Liver (tissue), 9 donors: ENCODE results near the gene POU2F3. TPM values are rescaled to one million over a fixed set of nuclear protein-coding genes. Genes with fewer than 3 reads are reported as not detected.

Source experiments
- DNase-seq: peaks from one replicate; pipeline ENCODE4 v3.0.0-alpha.2; 2017; ENCODE audit warnings: low spot score
- H3K27ac ChIP-seq, 2 donors: one replicate each; pipeline ENCODE4 v1.7.0; 2013; ENCODE audit warnings: inconsistent platforms in 2 of 2, low read length in 2 of 2, control low read depth in 1 of 2, low read depth in 1 of 2, mild to moderate bottlenecking in 1 of 2
- H3K27me3 ChIP-seq, 4 donors: one replicate each; pipeline versions ENCODE4 v1.6.1 to v1.7.0; 2013; ENCODE audit warnings: low read length in 3 of 4, inconsistent platforms in 1 of 4, mild to moderate bottlenecking in 1 of 4, moderate library complexity in 1 of 4; ENCODE audit not compliant: control insufficient read depth in 4 of 4, insufficient read depth in 4 of 4
- H3K36me3 ChIP-seq, 4 donors: one replicate each; pipeline versions ENCODE4 v1.6.1 to v1.7.0; 2013; ENCODE audit warnings: low read length in 3 of 4, mild to moderate bottlenecking in 3 of 4, low read depth in 1 of 4, moderate library complexity in 1 of 4; ENCODE audit not compliant: control insufficient read depth in 4 of 4, insufficient read depth in 3 of 4
- H3K4me1 ChIP-seq, 4 donors: one replicate each; pipeline versions ENCODE4 v1.6.1 to v1.7.0; 2013; ENCODE audit warnings: low read length in 3 of 4, mild to moderate bottlenecking in 3 of 4, moderate library complexity in 1 of 4; ENCODE audit not compliant: control insufficient read depth in 4 of 4, insufficient read depth in 4 of 4
- H3K4me3 ChIP-seq, 3 donors: one replicate each; pipeline versions ENCODE4 v1.6.1 to v1.7.0; 2013; ENCODE audit warnings: low read length in 3 of 3, control low read depth in 1 of 3, low read depth in 1 of 3, mild to moderate bottlenecking in 1 of 3
- H3K9ac ChIP-seq, 2 donors: one replicate each; pipeline ENCODE4 v1.7.0; 2013; ENCODE audit warnings: low read length in 2 of 2, mild to moderate bottlenecking in 2 of 2, moderate library complexity in 2 of 2, control low read depth in 1 of 2, low read depth in 1 of 2
- H3K9me3 ChIP-seq, 4 donors: one replicate each; pipeline versions ENCODE4 v1.6.1 to v1.7.0; 2013; ENCODE audit warnings: low read length in 3 of 4; ENCODE audit not compliant: control insufficient read depth in 4 of 4
- ATF3 ChIP-seq: IDR thresholded peaks from 2 replicates; pipeline ENCODE4 v1.6.1; 2016; ENCODE audit warnings: antibody characterized with exemption
- CTCF ChIP-seq: fragments of 150-350 bp; IDR thresholded peaks from 2 replicates; pipeline ENCODE4 v1.5.1; 2017; ENCODE audit warnings: improper control_type of control experiment, low read depth, low read length; ENCODE audit not compliant: missing input control
- FOXA2 ChIP-seq: IDR thresholded peaks from 2 replicates; pipeline ENCODE4 v1.6.1; 2016; ENCODE audit warnings: antibody characterized with exemption
- HNF4A ChIP-seq, 2 donors: conservative IDR thresholded peaks; 2 replicates each; pipeline ENCODE4 v1.6.1; 2016; ENCODE audit warnings: antibody characterized with exemption in 2 of 2, mild to moderate bottlenecking in 2 of 2
- HNF4G ChIP-seq: IDR thresholded peaks from 2 replicates; pipeline ENCODE4 v1.6.1; 2016; ENCODE audit warnings: antibody characterized with exemption
- JUND ChIP-seq, 2 donors: IDR thresholded peaks; 2 replicates each; pipeline ENCODE4 v1.6.1; 2016; ENCODE audit warnings: antibody characterized with exemption in 2 of 2
- MAX ChIP-seq: IDR thresholded peaks from 2 replicates; pipeline ENCODE4 v1.6.1; 2016; ENCODE audit warnings: antibody characterized with exemption
- NR2F2 ChIP-seq: IDR thresholded peaks from 2 replicates; pipeline ENCODE4 v1.6.1; 2016; ENCODE audit warnings: antibody characterized with exemption
- RAD21 ChIP-seq, 2 donors: IDR thresholded peaks; 2 replicates each; pipeline ENCODE4 v1.6.1; 2016; ENCODE audit warnings: antibody characterized with exemption in 2 of 2, mild to moderate bottlenecking in 2 of 2
- RXRA ChIP-seq, 2 donors: IDR thresholded peaks; 2 replicates each; pipeline ENCODE4 v1.6.1; 2017 to 2018; ENCODE audit warnings: antibody characterized with exemption in 2 of 2, mild to moderate bottlenecking in 1 of 2
- TAF1 ChIP-seq: conservative IDR thresholded peaks from 2 replicates; pipeline ENCODE4 v1.6.1; 2016; ENCODE audit warnings: antibody characterized with exemption, mild to moderate bottlenecking
- YY1 ChIP-seq: IDR thresholded peaks from 2 replicates; pipeline ENCODE4 v1.6.1; 2016; ENCODE audit warnings: antibody characterized with exemption, mild to moderate bottlenecking
- WGBS: extraction: QIAGEN DNeasy Blood & Tissue Kit; methylation state at CpG from one replicate; pipeline ENCODE4 v1.1.7; 2013; 5-methylcytosine and 5-hydroxymethylcytosine counted together
- polyA plus RNA-seq, 2 donors: library from polyadenylated mRNA; stranded (reverse) in 1 of 2; unstranded in 1 of 2; fragments of 200-250 nt in 1 of 2; fragments of >200 nt in 1 of 2; fragmentation: Nextera tagmentation in 1 of 2; extraction: Ambion mirVana in 1 of 2; gene quantifications; one replicate each; pipeline versions ENCODE4 v1.2.1 to v1.2.3, GENCODE V29; 2013 to 2015
- total RNA-seq, 2 donors: library from RNA; depleted of rRNA; stranded (reverse); fragments of >200 nt; gene quantifications; one replicate each; pipeline ENCODE4 v1.2.3, GENCODE V29; 2014
- TF ChIP-seq, protein P1 (sequence below): IDR thresholded peaks from 2 replicates; pipeline ENCODE4 v1.6.1; 2016; ENCODE audit warnings: antibody characterized with exemption, mild to moderate bottlenecking
- TF ChIP-seq, protein P2 (sequence below): IDR thresholded peaks from 2 replicates; pipeline ENCODE4 v1.6.1; 2016; ENCODE audit warnings: antibody characterized with exemption
- donor health status: healthy.
- donor health status: healthy.
- donor health status: healthy.
- donor health status: healthy.
- donor health status: healthy.

Gene POU2F3
- total and polyA plus RNA-seq, 4 donors = not detected

DNA sequence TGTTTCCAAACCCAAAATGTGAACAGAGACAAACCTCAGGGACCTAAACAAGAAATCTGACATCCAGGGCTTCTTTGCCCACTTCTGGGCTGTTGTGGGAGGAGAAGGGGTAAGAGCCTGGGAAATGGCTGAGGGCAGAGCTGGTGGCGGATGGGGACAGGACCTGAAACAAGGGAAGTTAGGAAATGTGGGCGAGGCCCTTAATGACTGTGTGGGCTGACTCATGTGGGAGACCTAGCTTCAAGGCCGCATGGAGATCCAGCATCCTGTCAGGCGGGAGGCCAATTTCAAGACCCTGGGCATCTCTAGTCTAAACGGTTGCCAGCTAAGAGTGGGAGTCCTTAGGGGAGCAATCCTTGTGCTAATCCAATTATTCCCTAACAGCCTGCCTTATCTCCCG, 31.2 kb upstream of the POU2F3 start:
- Histone ChIP-seq H3K27ac (peak overlapping the region; percentile 93 to 95), H3K9me3 (no peaks in the 10 kb centered on the region), H3K27me3 (no peaks in the 10 kb centered on the region), H3K4me1 (peaks cover 8 to 63% (median 24%) of the 10 kb centered on the region in 4 donors), H3K36me3 (no peaks in the 10 kb centered on the region), H3K9ac (no peak overlapping the region), H3K4me3 (peak overlapping the region in 1 of 3 donors; percentile 22)
- no peak for DNase-seq
- 62% methylated on average over 6 of the region's 6 CpGs for WGBS
- TF ChIP-seq TAF1 (no peak), RAD21 (IDR thresholded peaks at IDR 0.05) (no peak), MAX (no peak), JUND (IDR thresholded peaks at IDR 0.05) (no peak), RXRA (IDR thresholded peaks at IDR 0.05) (no peak), ATF3 (no peak), YY1 (no peak), HNF4A (conservative IDR thresholded peaks at IDR 0.05) (no peak), CTCF (no peak), NR2F2 (no peak), FOXA2 (no peak), HNF4G (no peak)
- TF ChIP-seq, protein P1, sequence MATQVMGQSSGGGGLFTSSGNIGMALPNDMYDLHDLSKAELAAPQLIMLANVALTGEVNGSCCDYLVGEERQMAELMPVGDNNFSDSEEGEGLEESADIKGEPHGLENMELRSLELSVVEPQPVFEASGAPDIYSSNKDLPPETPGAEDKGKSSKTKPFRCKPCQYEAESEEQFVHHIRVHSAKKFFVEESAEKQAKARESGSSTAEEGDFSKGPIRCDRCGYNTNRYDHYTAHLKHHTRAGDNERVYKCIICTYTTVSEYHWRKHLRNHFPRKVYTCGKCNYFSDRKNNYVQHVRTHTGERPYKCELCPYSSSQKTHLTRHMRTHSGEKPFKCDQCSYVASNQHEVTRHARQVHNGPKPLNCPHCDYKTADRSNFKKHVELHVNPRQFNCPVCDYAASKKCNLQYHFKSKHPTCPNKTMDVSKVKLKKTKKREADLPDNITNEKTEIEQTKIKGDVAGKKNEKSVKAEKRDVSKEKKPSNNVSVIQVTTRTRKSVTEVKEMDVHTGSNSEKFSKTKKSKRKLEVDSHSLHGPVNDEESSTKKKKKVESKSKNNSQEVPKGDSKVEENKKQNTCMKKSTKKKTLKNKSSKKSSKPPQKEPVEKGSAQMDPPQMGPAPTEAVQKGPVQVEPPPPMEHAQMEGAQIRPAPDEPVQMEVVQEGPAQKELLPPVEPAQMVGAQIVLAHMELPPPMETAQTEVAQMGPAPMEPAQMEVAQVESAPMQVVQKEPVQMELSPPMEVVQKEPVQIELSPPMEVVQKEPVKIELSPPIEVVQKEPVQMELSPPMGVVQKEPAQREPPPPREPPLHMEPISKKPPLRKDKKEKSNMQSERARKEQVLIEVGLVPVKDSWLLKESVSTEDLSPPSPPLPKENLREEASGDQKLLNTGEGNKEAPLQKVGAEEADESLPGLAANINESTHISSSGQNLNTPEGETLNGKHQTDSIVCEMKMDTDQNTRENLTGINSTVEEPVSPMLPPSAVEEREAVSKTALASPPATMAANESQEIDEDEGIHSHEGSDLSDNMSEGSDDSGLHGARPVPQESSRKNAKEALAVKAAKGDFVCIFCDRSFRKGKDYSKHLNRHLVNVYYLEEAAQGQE = no peak
- TF ChIP-seq, protein P2, sequence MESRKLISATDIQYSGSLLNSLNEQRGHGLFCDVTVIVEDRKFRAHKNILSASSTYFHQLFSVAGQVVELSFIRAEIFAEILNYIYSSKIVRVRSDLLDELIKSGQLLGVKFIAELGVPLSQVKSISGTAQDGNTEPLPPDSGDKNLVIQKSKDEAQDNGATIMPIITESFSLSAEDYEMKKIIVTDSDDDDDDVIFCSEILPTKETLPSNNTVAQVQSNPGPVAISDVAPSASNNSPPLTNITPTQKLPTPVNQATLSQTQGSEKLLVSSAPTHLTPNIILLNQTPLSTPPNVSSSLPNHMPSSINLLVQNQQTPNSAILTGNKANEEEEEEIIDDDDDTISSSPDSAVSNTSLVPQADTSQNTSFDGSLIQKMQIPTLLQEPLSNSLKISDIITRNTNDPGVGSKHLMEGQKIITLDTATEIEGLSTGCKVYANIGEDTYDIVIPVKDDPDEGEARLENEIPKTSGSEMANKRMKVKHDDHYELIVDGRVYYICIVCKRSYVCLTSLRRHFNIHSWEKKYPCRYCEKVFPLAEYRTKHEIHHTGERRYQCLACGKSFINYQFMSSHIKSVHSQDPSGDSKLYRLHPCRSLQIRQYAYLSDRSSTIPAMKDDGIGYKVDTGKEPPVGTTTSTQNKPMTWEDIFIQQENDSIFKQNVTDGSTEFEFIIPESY = no peak
